Fibroblast of the conjunctiva (primary cell): ENCODE measurements around the gene ZDHHC14.
"Not testable (repeated sequence)": the region's sequence is repeated elsewhere in the genome, so short reads cannot be mapped to it uniquely, and the experiment has no call there.

Source experiments
- DNase-seq: peaks from one replicate; pipeline ENCODE4 v3.0.0-alpha.2; 2010; ENCODE audit warnings: low read depth

ZDHHC14 gene

DNA sequence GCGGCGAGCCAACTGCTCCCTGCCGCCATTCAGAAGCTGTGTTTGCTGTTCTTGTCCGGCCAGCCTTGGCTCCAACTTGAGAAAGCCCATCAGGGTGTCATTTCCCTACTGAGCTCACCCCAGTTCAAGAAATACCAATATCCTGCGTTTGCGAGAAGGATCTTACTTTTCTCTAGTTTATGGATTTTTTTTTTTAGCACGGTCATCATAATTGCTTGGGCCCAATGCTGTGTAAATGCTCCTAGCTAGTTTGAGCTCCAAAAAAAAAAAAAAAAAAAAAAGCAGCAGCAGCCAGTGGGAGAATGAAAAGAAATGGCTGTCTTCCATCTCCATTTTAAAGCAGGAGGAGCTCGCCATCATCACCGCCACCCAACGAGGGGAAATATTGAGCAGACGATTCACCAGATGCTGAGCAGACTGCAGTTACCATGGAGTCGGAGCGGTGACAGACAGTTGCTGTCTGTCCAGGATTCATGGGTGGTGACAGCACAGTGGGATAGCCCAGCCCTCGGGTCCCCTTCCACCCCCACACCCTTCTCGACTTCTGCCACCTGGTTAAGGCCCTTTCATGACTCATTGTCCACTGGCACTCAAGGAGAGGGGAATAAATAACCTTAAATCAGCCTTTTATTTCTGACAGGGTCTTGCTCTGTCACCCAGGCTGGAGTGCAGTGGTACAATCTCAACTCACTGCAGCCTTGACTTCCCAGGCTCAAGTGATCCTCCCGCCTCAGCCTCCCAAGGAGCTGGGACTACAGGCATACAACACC lies 309.6 kb downstream of the ZDHHC14 start:
- DNase-seq = no peak

DNA sequence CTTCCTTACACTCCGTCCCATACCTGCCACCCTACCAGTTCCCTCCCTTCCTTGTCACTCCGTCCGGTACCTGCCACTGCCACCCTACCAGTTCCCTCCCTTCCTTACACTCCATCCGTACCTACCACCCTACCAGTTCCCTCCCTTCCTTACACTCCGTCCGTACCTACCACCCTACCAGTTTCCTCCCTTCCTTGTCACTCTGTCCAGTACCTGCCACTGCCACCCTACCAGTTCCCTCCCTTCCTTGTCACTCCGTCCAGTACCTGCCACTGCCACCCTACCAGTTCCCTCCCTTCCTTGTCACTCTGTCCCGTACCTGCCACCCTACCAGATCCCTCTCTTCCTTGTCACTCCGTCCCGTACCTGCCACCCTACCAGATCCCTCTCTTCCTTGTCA lies 310.6 kb downstream of the ZDHHC14 start:
- DNase-seq = not testable (repeated sequence)

- DNase-seq = no peak
Measured at GRCh38 chr6:157693867-157694266, 312.9 kb downstream of the ZDHHC14 start.

- DNase-seq = no peak
Measured at GRCh38 chr6:157695301-157696040, 314.5 kb downstream of the ZDHHC14 start.

- DNase-seq = no peak
Measured at GRCh38 chr6:157699777-157700636, 319.0 kb downstream of the ZDHHC14 start.

DNA sequence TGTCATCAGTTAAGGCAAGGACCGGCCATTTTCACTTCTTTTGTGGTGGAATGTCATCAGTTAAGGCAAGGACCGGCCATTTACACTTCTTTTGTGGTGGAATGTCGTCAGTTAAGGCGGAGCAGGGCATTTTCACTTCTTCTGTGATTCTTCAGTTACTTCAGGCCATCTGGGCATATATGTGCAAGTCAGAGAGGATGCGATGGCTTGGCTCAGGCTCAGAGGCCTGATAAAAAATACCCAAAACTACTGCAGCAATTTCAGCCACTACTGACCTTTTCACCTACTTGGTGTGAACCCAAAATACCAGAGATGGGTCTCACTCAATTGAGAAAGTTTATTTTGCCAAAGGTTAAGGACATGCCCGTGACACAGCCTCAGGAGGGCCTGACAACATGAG lies 325.4 kb downstream of the ZDHHC14 start:
- DNase-seq = not testable (repeated sequence)

DNA sequence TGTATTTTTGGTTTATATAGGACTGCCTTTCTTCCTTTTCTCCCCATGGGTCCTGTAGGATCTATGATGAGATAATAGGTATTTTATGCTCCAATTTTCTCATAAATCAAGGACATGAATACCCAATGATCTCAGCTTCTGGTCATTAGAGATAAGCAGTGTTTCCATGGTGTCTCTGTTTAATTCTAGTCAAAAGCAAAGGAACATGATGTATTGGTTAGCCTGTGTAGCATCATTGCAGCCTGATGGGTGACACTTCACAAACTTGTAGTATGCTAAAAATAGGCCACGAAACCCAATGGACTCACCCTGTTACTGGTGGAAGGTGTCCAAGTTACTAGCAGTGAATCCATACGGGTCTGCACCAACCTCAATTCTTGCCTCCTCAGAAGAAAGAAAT lies 325.9 kb downstream of the ZDHHC14 start:
- no peak for DNase-seq

DNA sequence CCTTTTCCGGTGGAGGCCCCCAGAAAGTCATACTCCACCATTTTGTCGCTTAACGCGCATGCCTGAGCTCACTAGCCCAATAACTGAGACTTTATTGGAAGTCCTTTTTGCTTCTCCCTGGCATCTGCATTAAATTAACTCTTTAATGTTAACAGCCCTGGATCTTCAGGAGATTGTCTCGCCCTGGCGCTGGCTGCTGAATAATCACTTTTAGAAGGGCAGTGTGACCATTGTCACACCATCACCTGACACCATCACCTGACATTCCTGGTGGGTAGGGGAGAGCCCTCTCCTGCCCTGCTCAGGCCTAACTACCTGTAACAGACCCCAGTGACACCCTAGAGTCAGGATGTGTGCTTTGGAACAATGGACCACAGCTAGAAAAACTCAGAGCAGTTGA lies 326.6 kb downstream of the ZDHHC14 start:
- no peak for DNase-seq

DNA sequence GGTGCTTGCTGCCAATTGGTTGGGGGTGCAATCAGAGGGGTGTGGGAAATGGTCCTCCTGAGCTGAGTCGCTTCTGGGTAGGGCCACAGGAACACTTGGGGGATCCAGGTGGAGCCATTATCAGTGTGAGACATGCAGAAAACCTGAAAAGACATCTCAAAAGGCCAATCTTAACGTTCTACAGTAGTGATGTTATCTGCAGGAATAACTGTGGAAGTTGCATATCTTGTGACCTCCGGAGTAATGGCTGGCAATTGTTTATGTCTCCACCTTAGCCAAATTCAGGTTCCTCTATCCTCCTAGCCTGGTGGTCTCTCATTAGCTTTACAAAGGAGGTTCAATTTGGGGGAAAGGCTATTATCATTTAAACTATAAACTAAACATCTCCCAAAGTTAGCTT lies 327.2 kb downstream of the ZDHHC14 start:
- no peak for DNase-seq

DNA sequence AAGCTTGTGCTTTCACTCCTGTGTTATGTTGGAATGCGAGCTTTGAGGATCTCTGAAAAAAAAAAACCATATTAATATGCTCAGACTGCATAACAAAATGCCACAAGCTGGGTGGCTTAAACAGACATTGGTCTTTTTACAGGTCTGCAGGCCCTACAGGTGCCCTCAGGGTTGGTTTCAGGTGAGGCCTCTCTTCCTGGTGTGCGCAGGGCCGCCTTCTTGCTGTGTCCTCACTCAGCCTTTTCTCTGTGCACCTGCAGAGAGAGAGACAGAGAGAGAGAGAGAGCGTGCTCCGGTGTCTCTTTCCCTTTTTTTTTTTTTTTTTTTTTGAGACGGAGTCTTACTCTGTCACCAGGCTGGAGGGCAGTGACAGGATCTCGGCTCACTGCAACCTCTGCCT lies 327.9 kb downstream of the ZDHHC14 start:
- no peak for DNase-seq

- no peak for DNase-seq
Measured at GRCh38 chr6:157709555-157709954, 328.6 kb downstream of the ZDHHC14 start.

DNA sequence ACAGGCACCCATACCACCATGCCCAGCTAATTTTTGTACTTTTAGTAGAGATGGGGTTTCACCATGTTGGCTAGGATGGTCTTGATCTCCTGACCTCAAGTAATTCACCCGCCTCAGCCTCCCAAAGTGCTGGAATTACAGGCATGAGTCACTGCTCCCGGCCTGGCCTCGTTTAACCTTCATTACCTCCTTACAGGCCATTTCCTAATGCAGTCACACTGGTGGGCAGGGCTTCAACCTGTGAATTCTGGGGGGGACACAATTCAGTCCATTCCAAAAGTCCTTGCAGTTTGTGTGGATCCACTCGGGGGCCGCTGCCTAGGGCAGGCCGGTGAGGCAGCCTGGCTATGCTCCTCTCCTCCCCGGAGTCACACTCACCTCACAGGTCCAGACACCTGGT lies 329.6 kb downstream of the ZDHHC14 start:
- no peak for DNase-seq

GRCh38 chr6:157711060-157711459 lies 330.1 kb downstream of the ZDHHC14 start:
- no peak for DNase-seq

- no peak for DNase-seq
Measured at GRCh38 chr6:157712585-157713295, 331.8 kb downstream of the ZDHHC14 start.

GRCh38 chr6:157713451-157714152 lies 332.6 kb downstream of the ZDHHC14 start:
- no peak for DNase-seq

GRCh38 chr6:157714153-157714490 lies 333.1 kb downstream of the ZDHHC14 start:
- no peak for DNase-seq

DNA sequence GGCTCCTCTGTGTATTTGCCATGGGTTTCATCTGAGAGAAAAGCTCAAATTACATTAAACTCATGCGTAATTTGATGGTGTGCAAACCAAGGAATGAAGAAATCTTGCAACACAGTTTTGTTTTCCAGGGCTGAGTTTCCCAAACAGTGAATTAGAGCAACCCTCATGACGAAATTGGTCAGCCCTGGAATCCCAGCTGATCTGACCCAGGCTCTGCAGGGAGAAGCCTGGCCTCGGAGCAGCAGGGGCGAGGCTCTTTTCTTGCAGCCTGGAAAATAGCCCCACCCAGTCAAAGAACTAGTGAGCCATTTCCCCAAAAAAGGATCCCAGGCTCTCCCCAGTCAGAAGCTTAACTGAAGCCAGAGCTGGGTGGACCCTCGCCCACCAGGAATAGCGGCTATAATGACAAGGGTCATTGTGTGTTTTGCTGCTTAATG lies 334.8 kb downstream of the ZDHHC14 start:
- DNase-seq = peak; percentile 96

GRCh38 chr6:157716251-157716995 lies 335.4 kb downstream of the ZDHHC14 start:
- no peak for DNase-seq

GRCh38 chr6:157717340-157717748 lies 336.4 kb downstream of the ZDHHC14 start:
- no peak for DNase-seq

DNA sequence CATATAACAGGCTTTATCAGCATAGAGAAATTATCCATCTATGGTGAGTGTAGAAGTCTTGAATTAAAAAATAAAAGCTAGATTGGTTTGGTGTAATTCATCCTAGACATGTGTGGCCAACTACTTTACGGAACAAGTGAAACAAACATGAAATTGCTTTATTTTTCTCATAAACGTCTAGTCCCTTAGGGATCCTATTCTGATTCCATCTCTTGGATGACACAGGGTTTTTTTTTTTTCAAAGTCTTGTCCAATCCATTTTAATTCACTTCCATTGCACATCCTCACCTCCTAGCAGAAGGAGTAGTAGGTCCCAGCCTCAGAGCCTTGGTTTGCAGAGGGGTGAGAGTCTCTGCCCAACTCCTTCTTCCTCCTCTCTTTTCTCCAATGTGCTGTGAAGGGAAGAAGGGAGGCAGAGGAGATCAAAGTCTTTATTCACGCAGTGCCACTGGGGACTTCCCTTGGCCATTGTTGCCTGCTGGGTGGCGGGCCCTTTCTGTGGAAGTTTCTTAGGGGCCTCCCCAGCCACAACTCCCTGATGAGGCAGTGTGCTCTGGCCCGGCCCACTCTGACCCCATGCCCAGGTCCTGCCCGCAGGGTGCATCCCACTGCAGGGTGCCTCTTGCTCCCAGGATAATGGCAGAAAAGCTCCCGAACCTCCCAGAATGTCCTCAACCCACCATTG lies 337.7 kb downstream of the ZDHHC14 start:
- DNase-seq = no peak
